ENCODE data around the gene SDK2. TPM values are rescaled to one million over a fixed set of nuclear protein-coding genes. Genes with fewer than 3 reads are reported as not detected.

SDK2 gene
- total RNA-seq, 1 experiment from 2014 or later = not detected

DNA sequence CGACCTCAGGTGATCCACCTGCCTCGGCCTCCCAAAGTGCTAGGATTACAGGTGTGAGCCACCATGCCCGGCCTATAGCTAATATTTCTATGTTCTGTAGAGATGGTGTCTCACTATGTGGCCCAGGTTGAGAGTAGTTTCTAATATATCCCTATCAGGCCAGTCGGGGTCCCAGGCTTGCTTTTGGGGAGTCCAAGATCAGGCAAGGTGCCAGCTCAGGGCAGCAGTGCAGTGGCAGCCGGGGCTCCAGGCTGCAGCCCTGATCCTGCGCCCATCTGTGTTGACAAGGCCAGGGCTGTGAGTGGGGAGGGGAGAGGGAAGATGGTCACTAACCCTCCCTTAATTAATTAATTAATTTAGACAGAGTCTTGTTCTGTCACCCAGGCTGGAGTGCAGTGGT, 254.8 kb downstream of the SDK2 start:
- H3K4me2 ChIP-seq (ENCODE audit: low read depth, low read length, poor library complexity, severe bottlenecking) = no peak overlapping the region
- no peak overlapping the region for H2AFZ ChIP-seq (ENCODE audit: low read length)
- no peaks in the 10 kb centered on the region for H3K4me1 ChIP-seq (ENCODE audit: low read length)
- H3K27ac ChIP-seq (ENCODE audit: low read length) = no peak overlapping the region
- no peaks in the 10 kb centered on the region for H3K27me3 ChIP-seq (ENCODE audit: low read length)
- no peaks in the 10 kb centered on the region for H3K9me2 ChIP-seq (replicated peaks; ENCODE audit: insufficient read depth, low read length)
- no peaks in the 10 kb centered on the region for H3K9me3 ChIP-seq (ENCODE audit: low read length)
- no peak overlapping the region for H3K9ac ChIP-seq (ENCODE audit: low read length)
- no peak for DNase-seq
- no peaks in the 10 kb centered on the region for H3K79me2 ChIP-seq (ENCODE audit: low read length)
- H3K4me3 ChIP-seq (ENCODE audit: low read length) = no peak overlapping the region
- no peaks in the 10 kb centered on the region for H4K20me1 ChIP-seq (ENCODE audit: insufficient read depth, low read depth, low read length)
- H3K36me3 ChIP-seq (ENCODE audit: insufficient read depth, low read length) = no peaks in the 10 kb centered on the region

DNA sequence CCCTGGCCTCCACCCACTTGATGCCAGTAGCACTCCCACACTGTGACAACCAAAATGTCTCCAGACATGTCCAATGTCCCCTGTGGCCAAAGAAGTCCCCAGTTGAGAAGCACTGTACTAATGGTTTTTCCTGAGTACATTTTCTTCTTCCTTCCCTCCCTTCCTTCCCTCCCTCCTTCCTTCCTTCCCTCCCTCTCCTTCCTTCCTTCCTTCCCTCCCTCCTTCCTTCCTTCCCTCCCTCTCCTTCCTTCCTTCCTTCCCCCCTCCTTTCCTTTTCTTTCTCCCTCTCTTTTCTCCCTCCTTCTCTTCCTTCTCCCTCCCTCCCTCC, 255.7 kb downstream of the SDK2 start:
- Histone ChIP-seq H2AFZ (ENCODE audit: low read length) (no peak overlapping the region), H3K36me3 (ENCODE audit: insufficient read depth, low read length) (no peaks in the 10 kb centered on the region), H3K9me3 (ENCODE audit: low read length) (no peaks in the 10 kb centered on the region), H3K4me3 (ENCODE audit: low read length) (no peak overlapping the region), H3K79me2 (ENCODE audit: low read length) (no peaks in the 10 kb centered on the region), H4K20me1 (ENCODE audit: insufficient read depth, low read depth, low read length) (no peaks in the 10 kb centered on the region), H3K4me2 (ENCODE audit: low read depth, low read length, poor library complexity, severe bottlenecking) (no peak overlapping the region), H3K9me2 (replicated peaks; ENCODE audit: insufficient read depth, low read length) (no peaks in the 10 kb centered on the region), H3K9ac (ENCODE audit: low read length) (no peak overlapping the region), H3K4me1 (ENCODE audit: low read length) (no peaks in the 10 kb centered on the region), H3K27me3 (ENCODE audit: low read length) (no peaks in the 10 kb centered on the region), H3K27ac (ENCODE audit: low read length) (no peak overlapping the region)
- no peak for DNase-seq

DNA sequence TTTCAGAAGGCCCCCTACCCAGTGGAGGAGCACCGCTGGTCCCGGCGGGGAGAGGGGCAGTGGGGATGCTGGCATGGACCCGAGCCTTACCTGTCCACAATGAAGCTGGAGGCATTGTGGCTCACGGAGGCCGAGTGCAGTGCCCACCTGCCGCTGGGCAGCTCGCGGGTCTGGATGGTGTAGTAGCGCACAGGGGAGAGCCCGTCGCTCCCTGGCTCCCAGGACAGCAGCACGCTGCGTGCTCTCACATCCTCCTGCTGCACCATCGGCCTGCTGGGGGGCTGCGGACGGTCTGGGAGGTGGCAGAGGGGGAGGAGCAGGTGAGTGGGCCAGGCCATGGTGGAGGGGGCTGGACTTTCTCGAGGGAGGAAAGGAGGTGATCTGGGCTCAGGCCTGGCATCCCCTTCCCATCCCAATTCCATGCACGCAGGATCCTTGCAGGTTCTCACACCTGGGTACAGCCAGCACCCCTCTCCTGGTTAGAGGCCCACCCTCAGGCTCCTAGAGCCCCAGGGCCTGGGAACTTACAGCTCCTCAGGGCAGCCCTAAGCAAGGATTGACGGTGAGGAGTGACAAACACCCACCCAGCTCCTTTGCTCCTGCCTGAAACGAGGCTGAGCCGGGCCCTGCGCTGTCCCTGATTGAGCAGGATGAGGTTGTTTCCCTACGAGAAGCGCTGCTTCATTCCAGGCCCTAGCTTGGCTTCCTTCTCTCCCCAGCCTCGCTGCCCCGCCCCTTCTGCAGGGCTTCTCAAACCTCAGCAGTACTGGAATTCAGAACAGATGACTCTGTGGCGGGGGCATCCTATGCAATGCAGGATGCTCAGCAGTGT, 256.3 kb downstream of the SDK2 start:
- no peak overlapping the region for H3K4me2 ChIP-seq (ENCODE audit: low read depth, low read length, poor library complexity, severe bottlenecking)
- no peaks in the 10 kb centered on the region for H3K36me3 ChIP-seq (ENCODE audit: insufficient read depth, low read length)
- no peaks in the 10 kb centered on the region for H3K9me2 ChIP-seq (replicated peaks; ENCODE audit: insufficient read depth, low read length)
- no peak for DNase-seq
- H3K4me1 ChIP-seq (ENCODE audit: low read length) = no peaks in the 10 kb centered on the region
- H3K9me3 ChIP-seq (ENCODE audit: low read length) = no peaks in the 10 kb centered on the region
- no peaks in the 10 kb centered on the region for H3K27me3 ChIP-seq (ENCODE audit: low read length)
- no peak overlapping the region for H3K27ac ChIP-seq (ENCODE audit: low read length)
- H3K79me2 ChIP-seq (ENCODE audit: low read length) = no peaks in the 10 kb centered on the region
- H4K20me1 ChIP-seq (ENCODE audit: insufficient read depth, low read depth, low read length) = no peaks in the 10 kb centered on the region
- no peak overlapping the region for H3K4me3 ChIP-seq (ENCODE audit: low read length)
- H2AFZ ChIP-seq (ENCODE audit: low read length) = no peak overlapping the region
- no peak overlapping the region for H3K9ac ChIP-seq (ENCODE audit: low read length)

DNA sequence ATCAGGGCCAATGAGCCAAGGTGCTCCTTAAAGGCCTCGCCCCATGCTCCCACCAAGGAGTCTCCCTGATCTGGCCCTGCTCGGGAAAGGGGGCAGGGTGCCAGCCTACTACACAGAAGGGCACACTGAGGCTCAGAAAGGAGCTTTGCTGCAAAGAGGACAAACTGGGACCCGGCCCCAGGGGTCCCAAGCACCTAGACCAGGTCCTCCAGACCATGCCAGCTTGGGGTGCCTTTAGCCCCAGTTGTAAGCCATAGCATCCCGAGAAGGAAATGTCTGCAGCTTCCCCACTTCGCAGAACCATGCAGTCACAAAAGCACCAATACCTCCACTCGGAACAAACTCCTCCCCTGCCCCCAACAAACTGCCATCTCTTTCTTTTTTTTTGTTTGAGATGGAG, 257.7 kb downstream of the SDK2 start:
- H3K9ac ChIP-seq (ENCODE audit: low read length) = no peak overlapping the region
- H3K9me2 ChIP-seq (replicated peaks; ENCODE audit: insufficient read depth, low read length) = no peaks in the 10 kb centered on the region
- H3K36me3 ChIP-seq (ENCODE audit: insufficient read depth, low read length) = no peaks in the 10 kb centered on the region
- no peak overlapping the region for H3K4me3 ChIP-seq (ENCODE audit: low read length)
- H3K27ac ChIP-seq (ENCODE audit: low read length) = no peak overlapping the region
- H3K4me1 ChIP-seq (ENCODE audit: low read length) = no peaks in the 10 kb centered on the region
- H3K79me2 ChIP-seq (ENCODE audit: low read length) = no peaks in the 10 kb centered on the region
- H3K9me3 ChIP-seq (ENCODE audit: low read length) = no peaks in the 10 kb centered on the region
- no peak overlapping the region for H3K4me2 ChIP-seq (ENCODE audit: low read depth, low read length, poor library complexity, severe bottlenecking)
- no peak for DNase-seq
- no peaks in the 10 kb centered on the region for H4K20me1 ChIP-seq (ENCODE audit: insufficient read depth, low read depth, low read length)
- H2AFZ ChIP-seq (ENCODE audit: low read length) = no peak overlapping the region
- no peaks in the 10 kb centered on the region for H3K27me3 ChIP-seq (ENCODE audit: low read length)

DNA sequence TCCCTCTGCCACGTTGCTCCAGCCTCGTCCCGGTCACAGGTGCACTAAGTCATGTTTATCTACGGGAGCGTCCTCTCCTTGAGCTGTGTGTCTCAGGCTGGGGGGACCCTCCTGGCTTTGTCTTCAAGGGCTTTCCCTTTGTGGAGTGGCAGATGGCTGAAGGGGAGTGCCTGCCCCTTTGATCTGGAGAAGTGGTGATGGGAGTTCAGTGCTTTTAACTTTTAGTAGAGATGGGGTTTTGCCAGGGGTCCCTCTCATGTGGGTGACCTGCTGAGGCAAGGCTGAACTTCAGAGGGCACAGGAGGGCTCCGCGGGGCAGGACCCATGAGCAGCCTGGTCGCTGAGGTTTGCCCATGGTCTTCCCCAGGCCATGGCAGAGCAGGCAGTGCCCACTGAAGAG, 259.3 kb downstream of the SDK2 start:
- H3K9me2 ChIP-seq (replicated peaks; ENCODE audit: insufficient read depth, low read length) = no peaks in the 10 kb centered on the region
- no peak overlapping the region for H3K4me3 ChIP-seq (ENCODE audit: low read length)
- H3K4me2 ChIP-seq (ENCODE audit: low read depth, low read length, poor library complexity, severe bottlenecking) = no peak overlapping the region

DNA sequence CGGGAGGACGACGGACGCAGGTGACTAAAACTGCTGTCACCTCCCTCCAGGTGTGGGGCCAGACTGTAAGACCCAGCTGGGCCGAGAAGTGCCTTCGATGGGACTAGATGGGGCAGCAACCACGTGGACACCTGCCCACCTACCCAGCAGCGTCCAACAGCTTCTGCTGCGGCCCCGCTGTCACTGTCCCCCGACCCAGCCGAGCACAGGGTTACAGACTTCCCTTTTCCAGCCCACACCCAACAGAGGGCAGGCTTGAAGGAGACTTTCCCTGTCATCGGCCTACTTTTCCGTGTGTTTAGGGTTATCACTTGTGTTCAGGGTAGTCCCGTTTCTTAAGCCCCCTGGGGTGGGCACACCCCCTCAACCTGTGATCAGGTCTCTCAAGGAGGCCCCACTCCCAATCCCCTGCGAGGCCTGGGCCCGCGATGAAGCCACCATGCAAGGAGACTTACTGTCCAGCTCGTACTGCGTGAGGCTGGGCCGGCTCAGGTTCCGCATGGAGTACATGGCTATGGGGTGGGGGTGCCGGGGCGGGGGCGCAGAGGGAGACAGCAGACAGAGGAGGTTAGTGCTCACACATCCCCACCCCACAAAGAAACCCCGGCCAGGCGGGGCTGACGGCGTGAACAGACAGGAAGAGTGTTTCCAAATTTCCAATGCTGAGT, 263.7 kb downstream of the SDK2 start:
- no peak for DNase-seq
- H3K27ac ChIP-seq (ENCODE audit: low read length) = no peak overlapping the region
- H2AFZ ChIP-seq (ENCODE audit: low read length) = no peak overlapping the region
- no peak overlapping the region for H3K9ac ChIP-seq (ENCODE audit: low read length)
- no peak overlapping the region for H3K4me2 ChIP-seq (ENCODE audit: low read depth, low read length, poor library complexity, severe bottlenecking)
- H3K9me3 ChIP-seq (ENCODE audit: low read length) = no peaks in the 10 kb centered on the region
- no peaks in the 10 kb centered on the region for H3K27me3 ChIP-seq (ENCODE audit: low read length)
- H3K4me3 ChIP-seq (ENCODE audit: low read length) = no peak overlapping the region
- no peaks in the 10 kb centered on the region for H3K36me3 ChIP-seq (ENCODE audit: insufficient read depth, low read length)
- H3K4me1 ChIP-seq (ENCODE audit: low read length) = no peaks in the 10 kb centered on the region
- H3K79me2 ChIP-seq (ENCODE audit: low read length) = no peaks in the 10 kb centered on the region
- no peaks in the 10 kb centered on the region for H3K9me2 ChIP-seq (replicated peaks; ENCODE audit: insufficient read depth, low read length)
- H4K20me1 ChIP-seq (ENCODE audit: insufficient read depth, low read depth, low read length) = no peaks in the 10 kb centered on the region

More for the DNA sequence above, 259.3 kb downstream of the SDK2 start:
- H4K20me1 ChIP-seq (ENCODE audit: insufficient read depth, low read depth, low read length) = no peaks in the 10 kb centered on the region
- H3K27ac ChIP-seq (ENCODE audit: low read length) = no peak overlapping the region
- no peak for DNase-seq
- no peaks in the 10 kb centered on the region for H3K36me3 ChIP-seq (ENCODE audit: insufficient read depth, low read length)
- no peak overlapping the region for H2AFZ ChIP-seq (ENCODE audit: low read length)
- H3K9me3 ChIP-seq (ENCODE audit: low read length) = no peaks in the 10 kb centered on the region
- H3K4me1 ChIP-seq (ENCODE audit: low read length) = no peaks in the 10 kb centered on the region
- no peaks in the 10 kb centered on the region for H3K27me3 ChIP-seq (ENCODE audit: low read length)
- H3K9ac ChIP-seq (ENCODE audit: low read length) = no peak overlapping the region
- no peaks in the 10 kb centered on the region for H3K79me2 ChIP-seq (ENCODE audit: low read length)

DNA sequence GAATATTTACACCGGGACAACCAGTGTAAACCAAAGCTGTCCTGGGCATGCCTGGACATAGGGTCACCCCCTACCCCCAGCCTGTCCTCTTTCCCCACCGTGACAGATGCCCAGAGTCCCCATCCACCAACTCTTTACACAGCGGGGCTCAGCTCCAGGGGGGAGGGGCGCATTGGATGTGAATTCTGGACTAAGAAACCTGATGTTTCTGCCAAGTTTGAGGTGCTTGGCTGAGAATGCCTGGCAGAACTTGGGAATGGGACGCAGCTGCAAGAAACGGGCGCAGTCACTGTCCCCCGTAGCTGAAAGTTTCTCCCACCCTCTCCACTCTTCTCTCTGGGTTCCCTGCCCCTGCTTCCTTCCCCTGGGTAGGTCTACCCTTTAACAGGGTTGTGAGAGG, 264.4 kb downstream of the SDK2 start:
- no peaks in the 10 kb centered on the region for H3K4me1 ChIP-seq (ENCODE audit: low read length)
- H3K9me3 ChIP-seq (ENCODE audit: low read length) = no peaks in the 10 kb centered on the region
- no peak for DNase-seq
- H3K9me2 ChIP-seq (replicated peaks; ENCODE audit: insufficient read depth, low read length) = no peaks in the 10 kb centered on the region
- no peak overlapping the region for H3K4me3 ChIP-seq (ENCODE audit: low read length)
- no peaks in the 10 kb centered on the region for H3K36me3 ChIP-seq (ENCODE audit: insufficient read depth, low read length)
- H2AFZ ChIP-seq (ENCODE audit: low read length) = no peak overlapping the region
- no peaks in the 10 kb centered on the region for H3K27me3 ChIP-seq (ENCODE audit: low read length)
- no peaks in the 10 kb centered on the region for H4K20me1 ChIP-seq (ENCODE audit: insufficient read depth, low read depth, low read length)
- no peak overlapping the region for H3K4me2 ChIP-seq (ENCODE audit: low read depth, low read length, poor library complexity, severe bottlenecking)
- no peak overlapping the region for H3K9ac ChIP-seq (ENCODE audit: low read length)
- H3K27ac ChIP-seq (ENCODE audit: low read length) = no peak overlapping the region
- no peaks in the 10 kb centered on the region for H3K79me2 ChIP-seq (ENCODE audit: low read length)

DNA sequence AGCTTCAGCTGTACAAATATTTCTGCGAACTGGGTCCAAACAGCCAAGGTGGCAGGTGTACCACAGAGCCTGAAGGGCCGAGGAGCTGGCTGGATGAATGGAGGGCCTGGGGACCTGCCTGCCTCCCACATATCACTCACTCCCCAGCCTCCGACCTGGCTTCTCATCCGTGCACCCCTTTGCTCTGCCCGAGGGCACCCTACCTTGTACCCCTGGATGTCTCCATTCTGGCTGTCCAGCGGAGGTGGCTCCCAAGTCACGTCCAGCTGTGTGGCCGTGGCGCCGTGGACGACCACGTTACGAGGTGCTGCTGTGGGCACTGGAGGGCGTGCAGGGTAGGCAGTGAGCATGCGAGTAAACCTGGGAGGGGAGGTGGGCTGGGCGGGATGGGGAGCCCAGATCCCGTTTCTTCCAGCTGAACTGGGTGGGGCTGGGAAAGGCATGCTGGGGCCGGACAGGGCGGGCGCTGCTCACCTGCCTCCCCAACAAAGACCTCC, 265.2 kb downstream of the SDK2 start:
- Histone ChIP-seq H3K4me3 (ENCODE audit: low read length) (no peak overlapping the region), H3K4me1 (ENCODE audit: low read length) (no peaks in the 10 kb centered on the region), H3K9me3 (ENCODE audit: low read length) (no peaks in the 10 kb centered on the region), H3K9me2 (replicated peaks; ENCODE audit: insufficient read depth, low read length) (no peaks in the 10 kb centered on the region), H3K27me3 (ENCODE audit: low read length) (no peaks in the 10 kb centered on the region), H3K9ac (ENCODE audit: low read length) (no peak overlapping the region), H3K27ac (ENCODE audit: low read length) (no peak overlapping the region), H3K79me2 (ENCODE audit: low read length) (no peaks in the 10 kb centered on the region), H3K36me3 (ENCODE audit: insufficient read depth, low read length) (no peaks in the 10 kb centered on the region), H2AFZ (ENCODE audit: low read length) (no peak overlapping the region), H3K4me2 (ENCODE audit: low read depth, low read length, poor library complexity, severe bottlenecking) (no peak overlapping the region), H4K20me1 (ENCODE audit: insufficient read depth, low read depth, low read length) (no peaks in the 10 kb centered on the region)
- DNase-seq = no peak

All from Karpas-422 (cell line).